Caco-2 (cell line): ENCODE data around the gene ATXN10. TPM values are rescaled to one million over a fixed set of nuclear protein-coding genes. Genes with fewer than 3 reads are reported as not detected.
A peak's percentile ranks its signal among the peaks of the same experiment; 100 is the strongest.

Source experiments
- BruUV-seq: library from RNA; stranded (reverse); fragments of 400-500 nt; replicated peaks from 2 replicates; lab custom pipeline; 2021; lab: Mats Ljungman, UMichigan
- CTCF ChIA-PET: fragments of 300-600 bp; sonication (Branson Sonifier 250); formaldehyde crosslinking; loops from one replicate; lab custom pipeline; 2022; ENCODE audit warnings: antibody characterized with exemption; lab: Charles Lee
- POLR2A ChIA-PET: fragments of 300-600 bp; sonication (Branson Sonifier 250); formaldehyde crosslinking; loops from one replicate; lab custom pipeline; 2022; ENCODE audit warnings: antibody characterized with exemption; lab: Charles Lee
- DNase-seq, 2 experiments: peaks; one replicate each; pipeline versions ENCODE4 v3.0.0 to v3.0.0-alpha.2; 2020 to 2022
- H3K27me3 ChIP-seq: replicated peaks from 2 replicates; pipeline ENCODE4 v1.6.0; 2011; ENCODE audit warnings: low read length; ENCODE audit not compliant: control insufficient read depth, insufficient read depth
- H3K36me3 ChIP-seq: 2 replicates; pipeline ENCODE4 v1.5.1; 2011; ENCODE audit warnings: low read length; ENCODE audit not compliant: control insufficient read depth, insufficient read depth
- H3K4me1 ChIP-seq: fragments of 250-450 bp; sonication (Bioruptor Pico); 2 replicates; pipeline ENCODE4 v1.5.1; 2020; ENCODE audit warnings: mild to moderate bottlenecking
- H3K4me3 ChIP-seq: 2 replicates; pipeline ENCODE4 v1.5.1; 2011; ENCODE audit warnings: low read depth, mild to moderate bottlenecking, control low read depth, low read length
- H3K9me3 ChIP-seq: fragments of 250-450 bp; sonication (Bioruptor Pico); 2 replicates; pipeline ENCODE4 v1.5.1; 2020; ENCODE audit warnings: mild to moderate bottlenecking, moderate library complexity
- H3K27ac Mint-ChIP-seq: one replicate; pipeline ENCODE4 v1.8.0; 2022; ENCODE audit warnings: mixed read lengths; ENCODE audit not compliant: unreplicated experiment
- H3K27me3 Mint-ChIP-seq: one replicate; pipeline ENCODE4 v1.8.0; 2022; ENCODE audit warnings: mixed read lengths; ENCODE audit not compliant: insufficient read depth, unreplicated experiment
- H3K36me3 Mint-ChIP-seq: one replicate; pipeline ENCODE4 v1.8.0; 2022; ENCODE audit warnings: mild to moderate bottlenecking, mixed read lengths; ENCODE audit not compliant: insufficient read depth, unreplicated experiment
- H3K4me1 Mint-ChIP-seq: one replicate; pipeline ENCODE4 v1.8.0; 2022; ENCODE audit warnings: low read depth, mixed read lengths; ENCODE audit not compliant: unreplicated experiment
- H3K4me3 Mint-ChIP-seq: one replicate; pipeline ENCODE4 v1.8.0; 2022; ENCODE audit warnings: mild to moderate bottlenecking, moderate library complexity, mixed read lengths; ENCODE audit not compliant: unreplicated experiment
- H3K9me3 Mint-ChIP-seq: one replicate; pipeline ENCODE4 v1.8.0; 2022; ENCODE audit warnings: mixed read lengths; ENCODE audit not compliant: unreplicated experiment
- intact Hi-C: fragments of 100-400 bp; cut with micrococcal nuclease; formaldehyde crosslinking; loops from one replicate; pipeline ENCODE4 v1.10.0; 2022; ENCODE audit not compliant: unreplicated experiment
- total RNA-seq: library from RNA; stranded (reverse); gene quantifications from 2 replicates; pipeline ENCODE4 v1.2.3, GENCODE V29; 2022
- TF ChIP-seq, protein P1 (sequence below), 2 experiments: fragments of 200-600 bp in 1 of 2; IDR thresholded peaks; 1 replicate in 1 of 2; 2 replicates in 1 of 2; pipeline versions ENCODE4 v1.5.1 to v1.8.0; 2011 to 2022; ENCODE audit warnings: antibody characterized with exemption in 1 of 2, control low read depth in 1 of 2, inconsistent platforms in 1 of 2, low read depth in 1 of 2, low read length in 1 of 2, mild to moderate bottlenecking in 1 of 2, moderate library complexity in 1 of 2; ENCODE audit not compliant: insufficient read depth in 1 of 2, severe bottlenecking in 1 of 2, unreplicated experiment in 1 of 2

ATXN10 gene
- total RNA-seq, 1 experiment from 2014 or later, result 155 TPM

DNA sequence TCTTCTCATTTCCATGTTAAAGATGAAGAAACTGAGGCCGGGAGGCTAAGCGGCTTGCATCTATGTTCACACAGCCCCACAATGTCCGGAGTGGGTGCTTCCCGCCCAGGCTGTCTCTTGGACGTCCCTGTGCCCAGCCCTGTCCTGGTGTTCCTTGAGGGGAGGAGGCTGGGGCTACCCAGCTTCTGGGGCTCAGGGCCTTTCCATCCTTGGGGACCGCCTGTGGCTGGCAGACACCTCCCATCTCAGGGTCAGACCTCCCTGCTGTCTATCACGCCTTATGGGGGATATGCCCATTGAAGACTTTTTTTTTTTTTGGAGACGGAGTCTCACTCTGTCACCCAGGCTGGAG, 209.9 kb downstream of the ATXN10 start:
- BruUV-seq, result no TSS peak
- CTCF ChIA-PET, result no interaction called here

GRCh38 chr22:45882881-45883810, 211.5 kb downstream of the ATXN10 start:
- TF ChIP-seq, protein P1, sequence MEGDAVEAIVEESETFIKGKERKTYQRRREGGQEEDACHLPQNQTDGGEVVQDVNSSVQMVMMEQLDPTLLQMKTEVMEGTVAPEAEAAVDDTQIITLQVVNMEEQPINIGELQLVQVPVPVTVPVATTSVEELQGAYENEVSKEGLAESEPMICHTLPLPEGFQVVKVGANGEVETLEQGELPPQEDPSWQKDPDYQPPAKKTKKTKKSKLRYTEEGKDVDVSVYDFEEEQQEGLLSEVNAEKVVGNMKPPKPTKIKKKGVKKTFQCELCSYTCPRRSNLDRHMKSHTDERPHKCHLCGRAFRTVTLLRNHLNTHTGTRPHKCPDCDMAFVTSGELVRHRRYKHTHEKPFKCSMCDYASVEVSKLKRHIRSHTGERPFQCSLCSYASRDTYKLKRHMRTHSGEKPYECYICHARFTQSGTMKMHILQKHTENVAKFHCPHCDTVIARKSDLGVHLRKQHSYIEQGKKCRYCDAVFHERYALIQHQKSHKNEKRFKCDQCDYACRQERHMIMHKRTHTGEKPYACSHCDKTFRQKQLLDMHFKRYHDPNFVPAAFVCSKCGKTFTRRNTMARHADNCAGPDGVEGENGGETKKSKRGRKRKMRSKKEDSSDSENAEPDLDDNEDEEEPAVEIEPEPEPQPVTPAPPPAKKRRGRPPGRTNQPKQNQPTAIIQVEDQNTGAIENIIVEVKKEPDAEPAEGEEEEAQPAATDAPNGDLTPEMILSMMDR (IDR thresholded peaks at IDR 0.05; ENCODE audit: insufficient read depth in 1 of 2, low read depth in 1 of 2, low read length in 1 of 2, severe bottlenecking in 1 of 2, unreplicated experiment in 1 of 2), result no peak
- Mint-ChIP-seq H3K36me3 (peaks cover 5% of the 10 kb centered on the region), H3K27me3 (no peaks in the 10 kb centered on the region), H3K4me1 (no peaks in the 10 kb centered on the region), H3K4me3 (no peak overlapping the region), H3K27ac (no peak overlapping the region), H3K9me3 (no peaks in the 10 kb centered on the region)
- no TSS peak for BruUV-seq
- DNase-seq, result peak in 1 of 2 experiments; percentile 30
- no peaks in the 10 kb centered on the region for H3K27me3 ChIP-seq
- H3K36me3 ChIP-seq, result no peaks in the 10 kb centered on the region
- no peak overlapping the region for H3K4me3 ChIP-seq
- CTCF ChIA-PET, result no interaction called here
- H3K9me3 ChIP-seq, result no peaks in the 10 kb centered on the region
- POLR2A ChIA-PET, result no interaction called here
- H3K4me1 ChIP-seq, result no peaks in the 10 kb centered on the region
- intact Hi-C loops, result no loop called here

More for the DNA sequence above, 209.9 kb downstream of the ATXN10 start:
- POLR2A ChIA-PET, result interaction anchor here (0.7 kb wide), 1 partner anchor 159 kb away, joined by 5 read pairs; no protein-coding TSS in a partner anchor
- H3K9me3 Mint-ChIP-seq, result no peaks in the 10 kb centered on the region
- no peaks in the 10 kb centered on the region for H3K4me1 Mint-ChIP-seq
- intact Hi-C loops, result no loop called here
- H3K27me3 Mint-ChIP-seq, result peaks cover 3% of the 10 kb centered on the region
- DNase-seq, result peak in 1 of 2 experiments; percentile 17
- no peak overlapping the region for H3K27ac Mint-ChIP-seq
- H3K9me3 ChIP-seq, result no peaks in the 10 kb centered on the region
- peaks cover 5% of the 10 kb centered on the region for H3K36me3 Mint-ChIP-seq
- H3K4me3 ChIP-seq, result no peak overlapping the region
- no peak overlapping the region for H3K4me3 Mint-ChIP-seq
- H3K36me3 ChIP-seq, result no peaks in the 10 kb centered on the region
- no peaks in the 10 kb centered on the region for H3K4me1 ChIP-seq
- TF ChIP-seq, protein P1 (IDR thresholded peaks at IDR 0.05; ENCODE audit: insufficient read depth in 1 of 2, low read depth in 1 of 2, low read length in 1 of 2, severe bottlenecking in 1 of 2, unreplicated experiment in 1 of 2), result no peak
- no peaks in the 10 kb centered on the region for H3K27me3 ChIP-seq

DNA sequence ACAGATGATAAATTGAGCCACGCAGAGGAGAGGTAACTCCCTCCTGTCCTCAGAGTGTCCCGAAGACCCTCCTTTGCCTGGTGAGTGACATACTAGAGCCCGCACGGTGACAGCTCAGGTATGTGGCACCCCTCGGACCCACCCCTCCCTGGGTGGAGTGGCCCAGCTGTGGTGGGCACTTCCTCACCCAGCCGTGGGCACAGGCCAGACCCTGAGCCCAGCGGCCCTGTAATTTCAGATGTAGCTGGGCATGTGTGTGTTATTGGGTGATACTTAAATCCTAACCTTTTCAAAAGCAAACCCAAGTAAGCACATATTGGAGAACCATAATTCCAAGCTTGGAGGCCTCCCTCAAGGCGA, 212.2 kb downstream of the ATXN10 start:
- Histone ChIP-seq H3K27me3 (no peaks in the 10 kb centered on the region), H3K36me3 (no peaks in the 10 kb centered on the region), H3K4me1 (no peaks in the 10 kb centered on the region), H3K4me3 (no peak overlapping the region), H3K9me3 (no peaks in the 10 kb centered on the region)
- peak in 1 of 2 experiments; percentile 12 for DNase-seq
- Mint-ChIP-seq H3K36me3 (peaks cover 4% of the 10 kb centered on the region), H3K27me3 (no peaks in the 10 kb centered on the region), H3K27ac (no peak overlapping the region), H3K9me3 (no peaks in the 10 kb centered on the region), H3K4me1 (no peaks in the 10 kb centered on the region), H3K4me3 (no peak overlapping the region)
- TF ChIP-seq, protein P1 (IDR thresholded peaks at IDR 0.05; ENCODE audit: insufficient read depth in 1 of 2, low read depth in 1 of 2, low read length in 1 of 2, severe bottlenecking in 1 of 2, unreplicated experiment in 1 of 2), result no peak
- CTCF ChIA-PET, result no interaction called here
- POLR2A ChIA-PET, result no interaction called here
- intact Hi-C loops, result no loop called here
- BruUV-seq, result no TSS peak
